Measurements from ENCODE around the gene SUN1.
"Not testable (repeated sequence)": the region's sequence is repeated elsewhere in the genome, so short reads cannot be mapped to it uniquely, and the experiment has no call there.

Gene SUN1, protein sequence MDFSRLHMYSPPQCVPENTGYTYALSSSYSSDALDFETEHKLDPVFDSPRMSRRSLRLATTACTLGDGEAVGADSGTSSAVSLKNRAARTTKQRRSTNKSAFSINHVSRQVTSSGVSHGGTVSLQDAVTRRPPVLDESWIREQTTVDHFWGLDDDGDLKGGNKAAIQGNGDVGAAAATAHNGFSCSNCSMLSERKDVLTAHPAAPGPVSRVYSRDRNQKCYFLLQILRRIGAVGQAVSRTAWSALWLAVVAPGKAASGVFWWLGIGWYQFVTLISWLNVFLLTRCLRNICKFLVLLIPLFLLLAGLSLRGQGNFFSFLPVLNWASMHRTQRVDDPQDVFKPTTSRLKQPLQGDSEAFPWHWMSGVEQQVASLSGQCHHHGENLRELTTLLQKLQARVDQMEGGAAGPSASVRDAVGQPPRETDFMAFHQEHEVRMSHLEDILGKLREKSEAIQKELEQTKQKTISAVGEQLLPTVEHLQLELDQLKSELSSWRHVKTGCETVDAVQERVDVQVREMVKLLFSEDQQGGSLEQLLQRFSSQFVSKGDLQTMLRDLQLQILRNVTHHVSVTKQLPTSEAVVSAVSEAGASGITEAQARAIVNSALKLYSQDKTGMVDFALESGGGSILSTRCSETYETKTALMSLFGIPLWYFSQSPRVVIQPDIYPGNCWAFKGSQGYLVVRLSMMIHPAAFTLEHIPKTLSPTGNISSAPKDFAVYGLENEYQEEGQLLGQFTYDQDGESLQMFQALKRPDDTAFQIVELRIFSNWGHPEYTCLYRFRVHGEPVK

GRCh38 chr7:832167-832967 lies at the start of gene SUN1:
Gene SUN1 (plus strand): TSS chr7:832476. CDS start chr7:832525, 49 bp downstream.
- DNase-seq (ENCODE audit: low read depth) = peak; percentile 37

GRCh38 chr7:782718-783449 lies 49.4 kb upstream of the SUN1 start:
- DNase-seq (ENCODE audit: low read depth) = no peak

DNA sequence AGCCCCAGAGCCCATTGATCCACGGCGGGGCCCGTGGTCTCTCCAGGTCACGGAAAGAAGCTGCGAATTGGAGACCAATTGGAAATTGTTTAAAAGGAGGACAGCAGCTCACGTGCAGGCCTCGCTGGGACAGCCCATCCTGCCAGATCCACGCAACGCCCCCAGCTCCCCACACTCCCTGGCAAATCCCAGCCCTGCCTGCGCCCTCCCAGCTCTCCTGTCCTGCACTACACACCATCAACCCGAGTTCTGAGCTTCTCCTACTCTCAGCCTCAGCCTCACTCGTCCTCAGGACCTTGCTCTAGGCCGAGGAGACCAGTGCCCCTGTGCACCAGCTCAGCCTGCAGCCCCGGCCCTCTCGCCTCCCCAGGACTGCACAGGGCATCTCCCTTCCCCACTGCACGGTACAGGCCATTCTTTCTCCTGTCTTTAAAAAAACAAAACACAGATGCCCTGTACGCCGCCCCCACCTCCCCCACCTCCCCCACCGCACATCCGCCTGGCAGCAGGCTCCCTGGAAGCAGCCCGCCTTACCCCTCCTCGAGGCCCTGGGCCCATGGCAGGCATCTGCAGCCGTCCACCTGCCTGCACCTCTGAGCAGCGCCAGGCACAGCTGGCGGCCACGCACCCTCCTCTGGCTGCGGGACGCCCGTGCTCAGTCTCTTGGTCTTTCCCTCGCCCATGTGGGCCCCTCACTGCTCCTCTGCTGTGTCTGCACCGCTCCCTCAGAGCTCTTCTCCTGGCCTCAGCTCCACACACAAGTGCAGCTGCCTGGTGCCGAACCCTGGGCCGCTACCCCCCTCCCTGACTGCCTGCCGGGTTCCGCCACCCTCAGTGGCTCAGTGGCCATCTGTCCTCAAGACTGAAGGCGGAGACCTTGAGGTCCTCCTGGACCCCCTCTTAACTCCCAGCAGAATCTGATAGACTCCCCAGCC lies 48.5 kb upstream of the SUN1 start:
- DNase-seq (ENCODE audit: low read depth) = no peak

DNA sequence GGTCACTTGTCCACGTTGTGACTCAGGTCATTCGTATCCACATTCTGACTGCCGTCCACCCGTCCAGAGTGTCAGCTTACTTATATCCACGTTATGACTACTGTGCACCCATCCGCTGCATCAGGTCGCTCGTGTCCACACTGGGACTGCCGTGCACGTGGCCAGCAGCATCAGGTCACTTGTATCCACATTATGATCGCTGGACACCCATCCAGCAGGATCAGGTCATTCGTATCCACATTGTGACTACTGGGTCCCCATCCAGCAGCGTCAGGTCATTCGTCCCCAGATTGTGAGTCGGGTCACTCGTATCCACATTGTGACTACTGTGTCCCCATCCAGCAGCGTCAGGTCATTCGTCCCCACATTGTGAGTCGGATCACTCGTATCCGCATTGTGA lies 47.3 kb upstream of the SUN1 start:
- no peak for DNase-seq (ENCODE audit: low read depth)

- no peak for DNase-seq (ENCODE audit: low read depth)
These were observed 46.9 kb upstream of the SUN1 start for GRCh38 chr7:785416-785815.

- peak; percentile 59 for DNase-seq (ENCODE audit: low read depth)
These were observed 45.6 kb upstream of the SUN1 start for GRCh38 chr7:786472-787255.

DNA sequence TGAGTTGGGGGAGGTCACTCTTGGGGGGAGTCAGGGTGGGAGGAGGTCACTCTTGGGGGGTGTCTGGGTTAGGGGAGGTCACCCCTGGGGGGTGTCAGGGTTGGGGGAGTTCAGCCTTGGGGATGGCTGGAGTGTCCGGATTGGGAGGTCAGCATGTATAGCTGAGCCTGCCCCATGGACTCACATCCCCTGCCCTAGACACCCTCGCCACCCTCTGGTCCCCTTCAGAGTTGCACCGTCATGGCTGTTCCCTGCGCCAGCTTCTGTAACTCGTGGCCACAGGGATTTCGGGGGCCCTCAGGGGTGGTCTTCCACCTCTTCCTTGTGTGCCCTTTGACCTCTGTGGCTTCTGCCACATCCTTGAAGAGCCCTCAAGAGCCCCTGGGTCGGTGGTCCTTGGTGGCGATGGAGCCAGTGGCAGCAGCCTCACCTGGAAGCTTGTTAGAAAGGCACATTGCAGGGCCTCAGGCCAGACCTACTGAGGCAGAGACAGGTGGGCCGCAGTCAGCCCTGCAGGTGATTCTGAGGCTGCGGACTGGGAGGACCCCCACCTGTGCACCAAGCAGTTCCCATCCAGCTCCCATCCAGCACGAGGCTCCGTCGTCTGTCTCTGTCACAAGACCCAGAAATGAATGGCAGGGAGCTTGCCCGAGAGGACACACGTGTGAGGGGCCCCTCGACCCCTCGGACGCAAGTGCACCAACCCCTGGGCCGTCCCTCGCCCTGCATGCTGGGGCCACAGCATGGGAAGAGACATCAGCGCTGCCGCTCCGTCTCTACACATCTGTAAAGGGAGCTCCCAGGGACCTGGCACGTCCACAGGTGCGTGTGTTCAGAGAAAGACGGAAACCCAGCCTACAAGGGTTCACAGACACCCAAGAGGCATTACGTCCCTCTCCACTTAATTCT lies 44.7 kb upstream of the SUN1 start:
- DNase-seq (ENCODE audit: low read depth) = no peak

DNA sequence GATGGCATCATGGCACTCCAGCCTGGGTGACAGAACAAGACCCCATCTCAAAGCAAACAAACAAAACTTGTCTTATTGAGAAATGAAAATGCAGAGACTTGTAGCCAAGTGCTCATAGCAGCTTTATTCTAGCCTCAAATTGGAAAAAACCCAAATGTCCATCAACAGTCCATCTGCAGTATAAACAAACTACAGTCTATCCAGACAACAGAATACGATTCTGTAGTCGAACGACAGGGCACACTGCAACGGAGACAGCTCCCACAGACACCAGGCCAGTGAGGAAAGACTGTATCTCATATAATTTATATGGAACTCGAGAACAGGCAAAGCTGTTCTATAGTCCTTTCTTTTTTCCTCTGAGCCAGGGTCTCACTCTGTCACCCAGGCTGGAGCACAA lies 40.8 kb upstream of the SUN1 start:
- DNase-seq (ENCODE audit: low read depth) = no peak

DNA sequence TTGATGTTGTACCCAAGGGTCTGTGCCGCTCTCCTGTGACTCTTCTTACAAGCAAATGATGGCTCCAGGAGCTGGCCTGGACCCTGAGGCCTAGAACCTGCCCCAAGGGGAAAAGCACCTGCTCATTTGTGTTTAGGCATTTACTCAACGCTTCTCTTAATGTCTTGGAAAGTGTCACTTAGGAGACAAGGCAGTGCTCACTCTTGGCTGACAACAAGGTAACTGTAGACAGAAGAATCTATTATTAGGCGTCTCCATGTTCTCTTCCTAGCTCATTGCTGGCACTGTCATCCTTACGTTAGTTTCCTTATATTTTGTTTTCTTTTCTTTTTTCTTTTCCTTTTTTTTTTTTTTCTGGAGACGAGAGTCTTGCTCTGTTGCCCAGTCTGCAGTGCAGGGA lies 38.1 kb upstream of the SUN1 start:
- DNase-seq (ENCODE audit: low read depth) = no peak

GRCh38 chr7:794671-795329 lies 37.5 kb upstream of the SUN1 start:
- no peak for DNase-seq (ENCODE audit: low read depth)

GRCh38 chr7:796434-797169 lies 35.7 kb upstream of the SUN1 start:
- DNase-seq (ENCODE audit: low read depth) = not testable (repeated sequence)

GRCh38 chr7:798921-799470 lies 33.3 kb upstream of the SUN1 start:
- no peak for DNase-seq (ENCODE audit: low read depth)

- DNase-seq (ENCODE audit: low read depth) = no peak
These were observed 31.6 kb upstream of the SUN1 start for GRCh38 chr7:800692-801091.

DNA sequence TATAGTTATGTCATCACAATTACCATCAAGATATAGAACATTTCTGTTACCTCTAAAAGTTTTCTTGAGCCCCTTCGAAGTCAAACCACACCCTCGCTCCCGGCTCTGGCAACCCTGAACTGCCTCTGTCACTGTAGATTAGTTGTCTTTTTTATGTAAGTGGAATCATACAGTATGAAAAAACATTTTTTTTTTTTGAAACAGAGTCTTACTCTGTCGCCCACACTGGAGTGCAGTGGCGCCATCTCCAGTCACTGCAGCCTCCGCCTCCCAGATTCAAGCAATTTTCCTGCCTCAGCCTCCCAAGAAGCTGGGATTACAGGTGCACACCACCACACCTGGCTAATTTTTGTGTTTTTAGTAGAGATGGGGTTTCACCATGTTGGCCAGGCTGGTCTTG lies 30.9 kb upstream of the SUN1 start:
- not testable (repeated sequence) for DNase-seq (ENCODE audit: low read depth)

DNA sequence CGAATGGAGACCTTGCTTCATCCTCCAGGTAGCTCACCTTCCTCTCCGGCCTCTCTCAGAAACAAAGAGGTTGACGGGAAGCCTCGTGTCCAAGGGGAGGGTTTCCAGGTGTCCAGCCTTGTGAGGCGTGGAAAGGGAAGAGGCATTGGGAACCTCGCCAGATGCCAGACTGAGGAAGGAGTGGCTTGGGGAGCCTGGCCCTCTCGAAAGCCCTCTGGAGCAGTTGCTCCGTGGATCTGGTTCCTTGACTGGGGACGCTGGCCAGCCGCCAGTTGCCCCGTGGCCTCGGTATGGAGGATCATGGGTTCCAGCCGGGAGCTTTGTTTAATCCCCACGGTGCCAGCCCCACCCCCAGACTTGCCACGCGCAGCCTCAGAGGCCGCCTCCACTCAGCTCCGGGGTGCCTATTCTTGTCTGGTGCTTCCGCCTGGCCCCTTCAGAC lies 30.3 kb upstream of the SUN1 start:
- DNase-seq (ENCODE audit: low read depth) = no peak

DNA sequence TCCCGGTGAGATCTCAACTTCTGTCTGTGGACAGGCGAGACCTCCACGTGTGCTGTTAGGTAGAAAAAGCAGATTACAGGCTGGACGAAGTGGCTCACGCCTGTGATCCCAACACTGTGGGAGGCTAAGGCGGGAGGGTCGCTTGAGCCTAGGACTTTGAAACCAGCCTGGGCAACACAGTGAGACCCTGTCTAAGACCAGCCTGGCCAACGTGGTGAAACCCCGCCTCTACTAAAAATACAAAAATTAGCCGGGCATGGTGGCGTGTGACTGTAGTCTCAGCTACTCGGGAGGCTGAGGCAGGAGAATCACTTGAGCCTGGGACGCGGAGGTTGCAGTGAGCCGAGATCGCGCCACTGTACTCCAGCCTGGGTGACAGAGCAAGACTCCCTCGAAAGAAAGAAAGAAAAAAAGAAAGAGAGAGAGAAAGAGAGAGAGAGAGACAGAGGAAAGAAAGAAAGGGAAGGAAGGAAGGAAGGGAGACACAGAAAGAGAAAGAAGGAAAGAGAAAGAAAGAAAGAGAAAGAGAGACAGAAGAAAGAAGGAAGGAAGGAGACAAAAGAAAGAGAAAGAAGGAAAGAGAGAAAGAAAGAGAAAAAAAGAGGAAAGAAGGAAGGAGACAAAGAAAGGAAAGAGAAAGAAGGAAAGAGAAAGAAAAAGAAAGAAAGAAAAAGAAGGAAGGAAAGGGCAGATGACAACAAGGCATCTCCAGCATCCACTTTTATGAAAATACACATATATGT lies 29.6 kb upstream of the SUN1 start:
- no peak for DNase-seq (ENCODE audit: low read depth)
